Mucosa of rectum (tissue), 2 donors: ENCODE results near the gene LATS2.

Experiments
- H3K27ac ChIP-seq, 2 donors: one replicate each; pipeline ENCODE4 v1.7.0; 2013; ENCODE audit warnings: inconsistent platforms in 2 of 2, low read depth in 2 of 2, low read length in 2 of 2
- H3K27me3 ChIP-seq, 2 donors: one replicate each; pipeline ENCODE4 v1.7.0; 2013; ENCODE audit warnings: low read length in 2 of 2; ENCODE audit not compliant: control insufficient read depth in 2 of 2, insufficient read depth in 2 of 2
- H3K36me3 ChIP-seq, 2 donors: one replicate each; pipeline ENCODE4 v1.7.0; 2013; ENCODE audit warnings: low read length in 2 of 2; ENCODE audit not compliant: control insufficient read depth in 2 of 2, insufficient read depth in 2 of 2
- H3K4me1 ChIP-seq, 2 donors: one replicate each; pipeline ENCODE4 v1.7.0; 2013; ENCODE audit warnings: low read length in 2 of 2, mild to moderate bottlenecking in 1 of 2; ENCODE audit not compliant: control insufficient read depth in 2 of 2, insufficient read depth in 2 of 2
- H3K4me3 ChIP-seq, 2 donors: one replicate each; pipeline ENCODE4 v1.7.0; 2013; ENCODE audit warnings: low read length in 2 of 2
- H3K9ac ChIP-seq, 2 donors: one replicate each; pipeline ENCODE4 v1.7.0; 2013; ENCODE audit warnings: low read length in 2 of 2, low read depth in 1 of 2, mild to moderate bottlenecking in 1 of 2
- H3K9me3 ChIP-seq, 2 donors: one replicate each; pipeline ENCODE4 v1.7.0; 2013; ENCODE audit warnings: low read length in 2 of 2; ENCODE audit not compliant: control insufficient read depth in 2 of 2
- donor health status: healthy.
- donor health status: Normal muscosa, but diverticular disease.

LATS2 gene

DNA sequence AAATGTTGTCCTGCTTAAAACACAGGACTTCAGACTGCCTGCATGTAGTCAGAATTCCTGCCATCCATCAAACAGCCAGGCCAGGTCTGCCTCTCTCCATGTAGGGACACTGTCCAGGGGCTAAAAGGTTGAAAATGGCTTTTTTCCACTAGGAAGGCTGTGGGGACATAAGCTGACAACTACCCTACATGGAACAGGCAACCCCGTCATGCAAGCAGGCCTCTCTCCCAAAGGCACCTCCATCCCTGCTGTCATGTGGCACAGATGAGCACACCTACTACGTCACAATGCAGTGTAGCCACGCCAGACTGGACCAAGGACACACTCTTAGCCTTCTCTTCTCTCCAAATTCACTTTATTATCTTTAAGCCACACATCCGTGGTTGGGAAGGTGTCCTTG, 40.8 kb downstream of the LATS2 start:
- peaks cover 3 to 7% of the 10 kb centered on the region in 2 donors for H3K4me1 ChIP-seq
- no peaks in the 10 kb centered on the region for H3K36me3 ChIP-seq
- H3K27ac ChIP-seq, result no peak overlapping the region

GRCh38 chr13:21020176-21020575, 41.2 kb downstream of the LATS2 start:
- no peaks in the 10 kb centered on the region for H3K9me3 ChIP-seq
- peaks cover 3 to 7% of the 10 kb centered on the region in 2 donors for H3K4me1 ChIP-seq
- no peaks in the 10 kb centered on the region for H3K36me3 ChIP-seq
- no peak overlapping the region for H3K4me3 ChIP-seq
- H3K27ac ChIP-seq, result no peak overlapping the region
- H3K9ac ChIP-seq, result no peak overlapping the region
- H3K27me3 ChIP-seq, result no peaks in the 10 kb centered on the region

More for the DNA sequence above, 40.8 kb downstream of the LATS2 start:
- Histone ChIP-seq H3K27me3 (no peaks in the 10 kb centered on the region), H3K9me3 (no peaks in the 10 kb centered on the region), H3K4me3 (no peak overlapping the region), H3K9ac (no peak overlapping the region)

GRCh38 chr13:21018220-21018619, 43.2 kb downstream of the LATS2 start:
- no peak overlapping the region for H3K4me3 ChIP-seq
- H3K4me1 ChIP-seq, result peaks cover 3 to 7% of the 10 kb centered on the region in 2 donors
- H3K9ac ChIP-seq, result no peak overlapping the region
- H3K27me3 ChIP-seq, result no peaks in the 10 kb centered on the region
- H3K9me3 ChIP-seq, result no peaks in the 10 kb centered on the region
- H3K27ac ChIP-seq, result no peak overlapping the region
- no peaks in the 10 kb centered on the region for H3K36me3 ChIP-seq

DNA sequence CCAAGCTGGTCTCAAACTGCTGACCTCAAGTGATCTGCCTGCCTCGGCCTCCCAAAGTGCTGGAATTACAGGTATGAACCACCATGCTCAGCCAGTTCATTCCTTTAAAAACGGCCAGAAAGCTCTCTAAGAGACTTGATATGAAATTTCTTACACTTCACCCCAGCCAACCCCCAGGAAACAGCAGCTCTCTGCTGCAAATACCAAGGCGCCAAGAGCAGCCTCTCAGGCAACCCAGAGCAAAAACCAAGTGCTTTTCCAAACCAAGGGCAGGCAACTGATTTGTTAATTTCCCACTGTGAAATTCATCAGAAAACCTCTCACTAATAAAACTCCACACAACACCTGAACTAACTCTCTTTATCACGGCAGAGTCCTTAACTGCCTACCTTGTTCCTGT, 44.9 kb downstream of the LATS2 start:
- H3K4me1 ChIP-seq, result no peaks in the 10 kb centered on the region
- H3K9ac ChIP-seq, result no peak overlapping the region
- no peak overlapping the region for H3K4me3 ChIP-seq
- no peaks in the 10 kb centered on the region for H3K9me3 ChIP-seq
- H3K27ac ChIP-seq, result no peak overlapping the region
- H3K36me3 ChIP-seq, result no peaks in the 10 kb centered on the region
- no peaks in the 10 kb centered on the region for H3K27me3 ChIP-seq

- H3K27ac ChIP-seq, result no peak overlapping the region
- no peak overlapping the region for H3K4me3 ChIP-seq
- no peak overlapping the region for H3K9ac ChIP-seq
- no peaks in the 10 kb centered on the region for H3K9me3 ChIP-seq
- H3K27me3 ChIP-seq, result no peaks in the 10 kb centered on the region
- H3K36me3 ChIP-seq, result no peaks in the 10 kb centered on the region
- H3K4me1 ChIP-seq, result no peaks in the 10 kb centered on the region
Measured at GRCh38 chr13:21015284-21015683, 46.1 kb downstream of the LATS2 start.

DNA sequence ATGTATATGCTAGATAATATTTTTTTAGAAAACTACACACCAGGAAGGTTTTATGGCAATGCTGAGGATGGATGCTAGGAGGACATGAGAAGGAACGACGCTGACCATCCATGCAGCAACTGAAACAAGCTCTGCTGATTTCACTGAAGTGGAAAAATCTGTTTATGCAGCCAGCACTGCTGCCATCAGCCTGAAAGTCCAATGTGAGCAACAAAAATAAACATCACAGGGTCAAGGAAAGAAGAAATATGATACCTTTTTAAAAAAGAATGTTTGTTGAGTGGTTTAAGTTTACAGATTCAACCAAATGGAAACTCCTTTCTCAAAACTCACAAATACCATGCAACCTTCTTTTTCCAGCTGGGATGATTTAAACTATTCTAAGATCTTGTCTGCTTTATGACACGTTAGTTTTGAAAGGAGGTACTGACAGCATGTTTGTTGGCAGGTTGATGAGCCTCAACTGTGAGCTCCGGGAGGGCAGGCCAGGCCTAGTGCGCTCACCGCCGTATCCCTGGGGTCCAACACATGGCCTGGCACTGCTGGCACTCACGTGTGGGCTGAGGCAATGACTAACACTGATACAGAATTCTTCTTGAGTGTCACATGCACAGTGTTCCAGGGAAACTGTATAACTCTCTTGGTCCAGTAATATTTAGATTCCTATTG, 46.8 kb downstream of the LATS2 start:
- H3K36me3 ChIP-seq, result no peaks in the 10 kb centered on the region
- H3K9me3 ChIP-seq, result no peaks in the 10 kb centered on the region
- H3K9ac ChIP-seq, result no peak overlapping the region
- no peaks in the 10 kb centered on the region for H3K4me1 ChIP-seq
- no peak overlapping the region for H3K27ac ChIP-seq
- no peaks in the 10 kb centered on the region for H3K27me3 ChIP-seq
- no peak overlapping the region for H3K4me3 ChIP-seq

- Histone ChIP-seq H3K4me3 (no peak overlapping the region), H3K27ac (no peak overlapping the region), H3K4me1 (no peaks in the 10 kb centered on the region), H3K9ac (no peak overlapping the region), H3K27me3 (no peaks in the 10 kb centered on the region), H3K9me3 (no peaks in the 10 kb centered on the region), H3K36me3 (no peaks in the 10 kb centered on the region)
Measured at GRCh38 chr13:21014139-21014501, 47.3 kb downstream of the LATS2 start.

DNA sequence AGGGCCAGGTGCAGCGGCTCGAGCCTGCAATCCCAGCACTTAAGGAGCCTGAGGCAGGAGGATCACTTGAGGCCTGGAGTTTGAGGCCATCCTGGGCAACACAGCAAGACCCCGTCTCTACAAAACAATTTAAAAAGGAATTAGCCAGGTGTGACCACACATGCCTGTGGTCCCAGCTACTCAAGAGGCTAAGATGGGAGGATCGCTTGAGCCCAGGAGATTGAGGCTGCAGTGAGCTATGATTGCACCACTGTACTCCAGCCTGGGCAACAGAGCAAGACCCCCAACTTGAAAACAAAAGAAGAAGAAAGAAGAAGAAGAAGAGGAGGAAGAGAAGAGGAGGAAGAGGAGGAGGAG, 47.7 kb downstream of the LATS2 start:
- H3K9ac ChIP-seq, result no peak overlapping the region
- H3K27ac ChIP-seq, result no peak overlapping the region
- H3K4me1 ChIP-seq, result no peaks in the 10 kb centered on the region
- no peaks in the 10 kb centered on the region for H3K27me3 ChIP-seq
- no peaks in the 10 kb centered on the region for H3K36me3 ChIP-seq
- no peak overlapping the region for H3K4me3 ChIP-seq
- no peaks in the 10 kb centered on the region for H3K9me3 ChIP-seq

GRCh38 chr13:21012841-21013681, 48.3 kb downstream of the LATS2 start:
- Histone ChIP-seq H3K4me1 (no peaks in the 10 kb centered on the region), H3K36me3 (no peaks in the 10 kb centered on the region), H3K27ac (no peak overlapping the region), H3K4me3 (no peak overlapping the region), H3K9ac (no peak overlapping the region), H3K27me3 (no peaks in the 10 kb centered on the region), H3K9me3 (no peaks in the 10 kb centered on the region)

GRCh38 chr13:21012211-21012610, 49.2 kb downstream of the LATS2 start:
- Histone ChIP-seq H3K4me3 (no peak overlapping the region), H3K27me3 (no peaks in the 10 kb centered on the region), H3K36me3 (no peaks in the 10 kb centered on the region), H3K9ac (no peak overlapping the region), H3K4me1 (no peaks in the 10 kb centered on the region), H3K9me3 (no peaks in the 10 kb centered on the region), H3K27ac (no peak overlapping the region)
